ENCODE measurements around the gene SPTBN1.
"Not testable (repeated sequence)": the region's sequence is repeated elsewhere in the genome, so short reads cannot be mapped to it uniquely, and the experiment has no call there.

Gene SPTBN1

DNA sequence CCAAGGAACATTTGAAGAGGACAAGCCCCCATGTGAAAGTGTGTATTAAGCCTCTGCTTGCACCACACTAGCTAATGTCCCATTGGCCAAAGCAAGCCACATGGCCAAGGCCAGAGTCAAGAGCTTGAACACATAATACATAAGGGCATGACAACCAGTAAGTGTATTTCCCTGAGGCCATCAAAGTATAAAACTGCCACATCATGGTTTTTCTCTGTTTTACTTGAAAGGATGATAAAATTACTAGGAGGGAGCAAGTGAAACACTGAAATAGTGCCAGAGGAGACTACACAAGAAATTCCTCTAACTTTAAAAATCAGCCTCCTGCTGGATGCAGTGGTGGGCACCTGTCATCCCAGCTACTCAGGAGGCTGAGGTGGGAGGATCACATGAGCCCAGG, 236.4 kb downstream of the SPTBN1 start:
- Mint-ChIP-seq H3K36me3 (no peaks in the 10 kb centered on the region), H3K27me3 (peaks cover 6% of the 10 kb centered on the region), H3K4me1 (peaks cover 2% of the 10 kb centered on the region), H3K4me3 (no peak overlapping the region), H3K27ac (no peak overlapping the region), H3K9me3 (no peaks in the 10 kb centered on the region)

DNA sequence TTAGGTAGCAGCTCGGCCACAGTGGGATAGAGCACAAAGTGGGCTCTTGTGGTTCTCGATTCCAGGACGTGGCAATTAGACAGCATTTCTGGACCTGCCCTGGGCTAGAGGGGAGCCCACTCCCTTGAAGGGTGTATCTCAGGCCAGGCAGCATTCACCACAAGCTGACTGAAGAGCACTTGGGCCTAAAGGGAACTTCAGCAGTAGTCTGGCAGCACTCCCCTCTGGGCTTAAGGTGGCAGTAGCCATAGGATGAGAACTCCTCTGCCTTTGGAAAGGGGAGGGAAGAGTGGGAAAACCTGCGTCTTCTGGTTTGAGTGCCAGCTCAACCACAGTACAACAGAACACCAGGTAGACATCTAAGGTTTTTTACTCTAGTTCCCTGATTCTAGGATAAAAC, 239.3 kb downstream of the SPTBN1 start:
- Mint-ChIP-seq H3K27me3 (peaks cover 2% of the 10 kb centered on the region), H3K9me3 (no peaks in the 10 kb centered on the region), H3K36me3 (no peaks in the 10 kb centered on the region), H3K4me1 (no peaks in the 10 kb centered on the region), H3K4me3 (no peak overlapping the region), H3K27ac (no peak overlapping the region)

DNA sequence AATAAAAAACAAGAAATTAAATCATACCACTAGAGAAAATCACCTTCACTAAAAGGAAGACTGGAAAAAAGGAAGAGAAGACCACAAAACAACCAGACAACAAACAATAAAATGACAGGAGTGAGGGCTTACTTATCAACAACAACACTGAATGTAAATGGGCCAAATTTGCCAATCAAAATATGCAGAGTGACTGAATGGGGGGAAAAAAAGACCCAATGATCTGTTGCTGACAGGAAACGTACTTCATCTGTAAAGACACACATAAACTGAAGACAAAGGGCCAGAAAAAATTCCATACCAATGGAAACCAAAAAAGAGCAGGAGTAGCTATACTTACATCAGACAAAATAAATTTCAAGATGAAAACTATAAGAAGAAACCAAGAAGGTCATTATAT, 241.8 kb downstream of the SPTBN1 start:
- no peak overlapping the region for H3K27ac Mint-ChIP-seq

DNA sequence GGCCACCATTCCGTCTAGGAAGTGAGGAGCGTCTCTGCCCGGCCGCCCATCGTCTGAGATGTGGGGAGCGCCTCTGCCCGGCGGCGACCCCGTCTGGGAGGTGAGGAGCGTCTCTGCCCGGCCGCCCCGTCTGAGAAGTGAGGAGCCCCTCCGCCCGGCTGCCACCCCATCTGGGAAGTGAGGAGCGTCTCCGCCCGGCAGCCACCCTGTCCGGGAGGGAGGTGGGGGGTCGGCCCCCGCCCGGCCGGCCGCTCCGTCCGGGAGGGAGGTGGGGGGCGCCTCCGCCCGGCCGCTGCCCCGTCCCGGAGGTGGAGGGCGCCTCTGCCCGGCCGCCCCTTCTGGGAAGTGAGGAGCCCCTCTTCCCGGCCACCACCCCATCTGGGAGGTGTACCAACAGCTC, 242.8 kb downstream of the SPTBN1 start:
- H3K36me3 Mint-ChIP-seq, H3K27me3 Mint-ChIP-seq, H3K4me3 Mint-ChIP-seq, H3K27ac Mint-ChIP-seq, H3K9me3 Mint-ChIP-seq, H3K4me1 Mint-ChIP-seq: not testable (repeated sequence)

More for the DNA sequence above, 241.8 kb downstream of the SPTBN1 start:
- Mint-ChIP-seq H3K27me3 (peaks cover 2% of the 10 kb centered on the region), H3K9me3 (no peaks in the 10 kb centered on the region), H3K36me3 (no peaks in the 10 kb centered on the region), H3K4me3 (no peak overlapping the region), H3K4me1 (peaks cover 7% of the 10 kb centered on the region)

DNA sequence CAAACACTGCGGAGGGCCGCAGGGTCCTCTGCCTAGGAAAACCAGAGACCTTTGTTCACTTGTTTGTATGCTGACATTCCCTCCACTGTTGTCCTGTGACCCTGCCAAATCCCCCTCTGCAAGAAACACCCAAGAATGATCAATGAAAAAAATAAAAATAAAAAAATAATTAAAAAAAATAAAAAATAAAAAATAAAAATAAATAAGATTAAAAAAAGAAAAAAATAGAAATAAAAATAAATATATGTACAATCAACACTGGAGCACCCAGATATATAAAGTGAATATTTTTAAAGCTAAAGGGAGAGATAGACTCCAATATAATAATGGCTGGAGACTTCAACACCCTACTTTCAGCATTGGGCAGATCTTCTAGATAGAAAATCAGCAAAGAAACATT, 243.5 kb downstream of the SPTBN1 start:
- no peak overlapping the region for H3K27ac Mint-ChIP-seq
- no peak overlapping the region for H3K4me3 Mint-ChIP-seq
- H3K4me1 Mint-ChIP-seq: peaks cover 7% of the 10 kb centered on the region
- H3K27me3 Mint-ChIP-seq: peaks cover 2% of the 10 kb centered on the region
- no peaks in the 10 kb centered on the region for H3K9me3 Mint-ChIP-seq
- no peaks in the 10 kb centered on the region for H3K36me3 Mint-ChIP-seq

DNA sequence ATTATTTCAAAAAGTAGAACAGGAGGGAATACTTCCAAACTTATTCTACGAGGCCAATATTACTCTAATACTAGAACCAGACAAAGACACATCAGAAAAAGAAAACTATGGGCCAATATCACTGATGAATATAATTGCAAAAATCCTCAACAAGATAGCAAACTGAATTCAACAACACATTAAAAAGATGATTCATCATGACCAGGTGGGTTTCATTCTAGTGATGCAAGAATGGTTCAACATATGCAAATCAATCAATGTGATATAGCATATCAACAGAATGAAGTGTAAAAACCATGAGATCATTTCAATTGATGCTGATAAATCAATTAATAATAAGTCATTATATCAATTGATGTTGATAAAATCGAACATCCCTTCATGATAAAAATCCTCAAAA, 244.9 kb downstream of the SPTBN1 start:
- Mint-ChIP-seq H3K27ac (peak overlapping the region; percentile 63), H3K4me3 (no peak overlapping the region), H3K9me3 (no peaks in the 10 kb centered on the region), H3K36me3 (no peaks in the 10 kb centered on the region), H3K27me3 (peaks cover 2% of the 10 kb centered on the region), H3K4me1 (peaks cover 7% of the 10 kb centered on the region)

DNA sequence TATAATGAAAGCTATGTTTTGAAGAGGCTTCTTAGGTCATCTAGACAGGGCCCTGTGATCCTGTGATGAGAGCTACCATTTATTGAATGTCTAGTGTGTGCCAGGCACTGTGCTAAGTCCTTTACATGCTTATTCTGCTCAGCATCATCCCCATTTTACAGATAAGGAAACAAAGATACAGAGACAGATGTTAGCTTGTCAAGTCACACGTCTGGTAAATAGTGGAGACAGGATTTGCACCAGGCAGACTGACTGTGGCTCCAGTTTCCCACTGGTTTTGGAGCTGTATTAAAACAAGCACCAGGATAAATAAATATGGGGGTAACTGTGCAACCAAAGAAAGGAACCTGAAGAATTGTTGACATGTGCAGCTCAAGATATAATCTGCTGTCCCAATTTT, 248.1 kb downstream of the SPTBN1 start:
- Mint-ChIP-seq H3K9me3 (no peaks in the 10 kb centered on the region), H3K36me3 (no peaks in the 10 kb centered on the region), H3K4me1 (peaks cover 11% of the 10 kb centered on the region), H3K27ac (no peak overlapping the region), H3K27me3 (peaks cover 10% of the 10 kb centered on the region), H3K4me3 (no peak overlapping the region)

DNA sequence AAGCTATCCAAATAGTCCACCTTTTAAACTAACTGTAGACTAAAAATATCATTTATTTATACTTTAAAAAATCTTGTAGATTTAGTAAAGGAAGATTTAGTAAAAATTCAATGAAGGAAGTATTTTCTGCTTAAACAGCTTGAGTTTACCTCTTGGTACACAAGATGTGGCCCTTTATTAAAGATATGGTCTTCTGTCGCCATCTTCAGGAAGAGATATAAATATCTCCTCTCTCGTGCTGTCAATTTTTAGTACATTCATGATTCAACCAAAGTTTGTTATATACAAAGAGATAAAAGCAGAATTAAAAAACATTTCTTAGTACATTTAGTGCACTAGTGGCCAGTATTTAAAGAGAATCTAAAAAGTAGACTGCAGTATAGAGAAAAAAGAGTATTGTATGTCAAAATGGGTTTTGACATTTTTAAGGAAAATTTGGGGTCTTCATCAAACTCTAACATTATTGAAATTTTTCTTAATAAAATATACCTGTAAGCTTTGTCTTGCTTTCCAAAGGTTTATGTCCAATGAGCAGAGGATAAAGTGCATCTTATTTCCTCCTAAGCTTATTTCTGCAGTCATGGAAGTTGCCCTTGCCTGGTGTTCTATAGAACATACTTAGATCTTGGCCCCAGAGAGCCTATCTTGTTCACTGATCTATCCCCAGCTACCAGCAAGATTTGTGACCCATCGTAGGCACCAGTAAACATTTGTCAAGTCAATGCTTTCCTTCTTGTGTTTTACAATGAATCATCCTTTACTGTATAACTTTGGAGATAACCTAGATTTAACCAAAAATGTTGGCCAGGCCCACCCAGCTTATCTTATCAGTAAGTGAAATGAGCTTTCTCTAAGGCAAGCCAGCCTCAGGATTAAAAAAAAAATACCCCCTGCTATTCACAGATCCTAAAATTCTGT, 248.8 kb downstream of the SPTBN1 start:
- Mint-ChIP-seq H3K9me3 (no peaks in the 10 kb centered on the region), H3K27me3 (peaks cover 14% of the 10 kb centered on the region), H3K4me3 (no peak overlapping the region), H3K36me3 (no peaks in the 10 kb centered on the region), H3K4me1 (peaks cover 11% of the 10 kb centered on the region), H3K27ac (no peak overlapping the region)

DNA sequence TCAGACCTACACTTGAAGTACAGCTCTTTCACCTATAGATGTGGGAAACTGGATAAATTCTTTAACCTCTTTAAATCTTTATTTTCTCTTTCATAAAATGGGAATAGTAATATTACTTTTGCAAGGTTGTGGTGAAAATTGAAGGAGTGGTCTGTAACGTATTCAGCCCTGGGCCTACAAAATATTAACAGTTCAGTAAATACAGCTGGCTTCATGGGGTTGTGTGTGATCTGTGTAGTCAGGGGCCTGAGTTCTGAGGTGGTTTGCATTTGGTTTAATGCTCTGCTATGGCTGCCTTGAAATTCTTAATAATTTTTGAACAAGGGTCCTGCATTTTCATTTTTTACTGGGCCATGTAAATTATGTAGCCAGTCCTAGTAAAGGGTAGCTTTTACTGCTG, 250.5 kb downstream of the SPTBN1 start:
- Mint-ChIP-seq H3K4me1 (peaks cover 4% of the 10 kb centered on the region), H3K27me3 (peaks cover 18% of the 10 kb centered on the region), H3K4me3 (no peak overlapping the region), H3K36me3 (no peaks in the 10 kb centered on the region), H3K9me3 (no peaks in the 10 kb centered on the region), H3K27ac (no peak overlapping the region)

DNA sequence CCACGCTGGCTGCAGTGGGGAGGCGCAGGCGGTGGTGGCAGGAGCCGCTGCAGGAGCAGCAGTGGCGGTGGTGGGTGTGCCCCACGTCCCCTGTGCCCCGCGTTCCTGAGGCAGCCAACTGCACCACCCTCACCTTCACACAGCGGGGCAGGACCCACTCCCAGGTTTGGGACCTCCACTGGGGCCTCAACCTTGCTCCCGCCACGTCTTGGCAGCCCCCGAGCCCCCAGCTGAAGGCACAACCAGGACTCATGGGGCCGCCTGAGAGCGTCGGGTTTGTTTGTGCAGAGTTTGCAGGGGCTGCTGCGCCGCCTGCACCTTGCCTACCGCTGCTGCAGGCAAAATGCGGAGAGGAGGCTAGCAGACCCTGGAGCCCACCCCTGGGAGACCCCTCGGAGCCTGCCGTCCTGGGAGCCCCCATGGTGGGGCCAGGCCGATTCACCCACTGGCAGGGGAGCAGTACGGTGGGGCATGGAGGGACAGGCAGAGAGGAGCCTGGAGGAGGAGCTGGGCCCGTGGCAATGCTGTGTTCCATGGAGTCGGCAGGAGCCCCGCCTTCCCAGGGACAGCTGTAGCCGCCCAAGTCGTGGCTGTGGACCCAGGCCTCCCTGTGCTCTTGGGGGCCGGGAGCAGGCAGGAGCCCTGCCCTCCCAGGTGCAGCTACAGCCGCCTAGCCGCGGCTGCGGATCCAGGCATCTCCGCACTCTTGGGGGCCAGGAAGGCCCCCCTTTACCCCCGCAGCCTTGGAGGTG, 252.6 kb downstream of the SPTBN1 start:
- Mint-ChIP-seq H3K27ac (no peak overlapping the region), H3K36me3 (no peaks in the 10 kb centered on the region), H3K4me3 (peak overlapping the region; percentile 70), H3K27me3 (peaks cover 23% of the 10 kb centered on the region), H3K4me1 (peaks cover 4% of the 10 kb centered on the region), H3K9me3 (no peaks in the 10 kb centered on the region)

DNA sequence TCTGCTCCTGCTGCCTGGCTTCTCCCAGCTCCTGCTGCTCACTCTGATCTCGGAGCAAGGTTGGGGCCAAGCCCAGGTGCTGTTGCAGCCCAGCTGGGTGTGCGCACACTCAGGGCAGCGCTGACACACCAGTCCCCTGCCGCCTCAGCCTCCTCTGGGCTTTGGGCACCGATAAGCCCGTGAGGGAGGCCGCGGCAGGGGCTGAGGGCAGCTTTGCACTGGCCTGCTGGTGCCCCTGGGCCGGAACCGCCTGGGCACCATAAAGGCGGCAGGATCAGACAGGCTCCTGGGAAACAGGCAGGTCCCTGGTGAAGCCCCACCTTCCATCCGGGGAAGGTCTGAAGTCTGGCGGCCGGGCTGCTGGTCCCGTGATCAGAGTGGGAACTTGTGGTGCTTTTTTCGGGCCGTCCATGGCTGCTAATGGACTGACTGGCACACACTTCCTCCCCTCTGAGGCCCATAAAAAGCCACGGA, 253.2 kb downstream of the SPTBN1 start:
- Mint-ChIP-seq H3K4me3 (peak overlapping the region; percentile 70), H3K9me3 (no peaks in the 10 kb centered on the region), H3K4me1 (peaks cover 4% of the 10 kb centered on the region), H3K36me3 (no peaks in the 10 kb centered on the region), H3K27ac (no peak overlapping the region), H3K27me3 (peaks cover 23% of the 10 kb centered on the region)

DNA sequence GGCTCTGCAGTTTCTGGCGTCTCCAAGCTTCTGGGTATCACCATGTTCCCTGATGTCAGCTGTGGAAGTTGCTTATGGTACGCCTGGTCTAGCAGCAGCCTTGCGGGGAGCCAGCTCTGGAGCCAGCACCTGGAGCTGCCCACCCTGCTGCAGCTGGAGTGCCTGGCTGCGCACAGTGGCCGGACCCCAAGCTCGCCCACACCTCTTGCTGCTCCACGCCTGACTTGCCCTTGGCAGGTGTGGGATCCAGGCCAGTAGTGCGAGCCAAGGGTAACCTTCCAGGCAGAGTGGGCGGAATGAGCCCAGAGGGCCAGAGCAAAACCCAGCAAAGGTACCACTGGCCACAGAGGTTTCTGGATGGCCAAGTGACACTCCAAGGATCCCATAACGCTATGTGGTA, 254.1 kb downstream of the SPTBN1 start:
- H3K27ac Mint-ChIP-seq: no peak overlapping the region
- peak overlapping the region; percentile 58 for H3K4me3 Mint-ChIP-seq
- H3K36me3 Mint-ChIP-seq: no peaks in the 10 kb centered on the region
- H3K9me3 Mint-ChIP-seq: no peaks in the 10 kb centered on the region
- H3K27me3 Mint-ChIP-seq: peaks cover 23% of the 10 kb centered on the region
- H3K4me1 Mint-ChIP-seq: peaks cover 4% of the 10 kb centered on the region

DNA sequence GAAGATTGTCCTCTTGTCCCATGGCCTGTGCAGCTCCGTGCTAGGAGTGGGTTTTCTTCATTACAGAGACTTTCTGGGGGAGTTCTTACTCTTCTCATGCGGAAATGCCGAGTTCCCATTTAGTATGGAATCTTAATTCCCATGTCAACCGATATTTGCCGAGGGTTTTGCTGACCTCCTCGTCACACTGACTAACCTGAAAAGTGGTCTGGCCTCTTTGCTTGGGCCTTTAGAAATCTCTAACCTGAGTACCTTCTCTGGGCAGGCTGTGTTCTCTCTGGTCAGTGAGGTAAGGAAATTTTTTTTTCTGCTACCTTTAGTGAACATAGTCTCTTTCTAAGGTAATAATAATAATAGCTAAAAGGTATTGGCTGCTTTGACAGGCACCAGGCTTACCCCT, 256.4 kb downstream of the SPTBN1 start:
- Mint-ChIP-seq H3K36me3 (no peaks in the 10 kb centered on the region), H3K27ac (no peak overlapping the region), H3K9me3 (no peaks in the 10 kb centered on the region), H3K4me3 (no peak overlapping the region), H3K27me3 (peaks cover 23% of the 10 kb centered on the region), H3K4me1 (peaks cover 4% of the 10 kb centered on the region)

DNA sequence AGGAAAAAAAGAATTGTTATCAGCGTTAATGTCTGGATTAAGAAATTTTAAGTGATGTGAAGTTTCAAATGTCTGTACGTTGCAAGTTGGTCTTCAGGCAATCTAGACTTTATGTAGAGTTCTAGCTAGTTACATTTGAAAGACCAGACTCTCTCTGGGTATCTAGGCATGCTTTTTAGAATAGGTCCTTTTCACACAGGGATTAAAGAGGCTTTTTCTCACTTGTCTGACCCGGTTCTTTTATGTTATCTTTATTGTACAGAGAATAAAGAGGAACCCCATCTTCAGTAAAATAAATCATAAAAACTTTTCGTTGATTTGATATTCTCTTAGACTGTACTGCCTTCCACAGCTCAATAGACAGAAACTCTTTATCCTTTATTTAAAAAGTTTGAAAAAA, 258.9 kb downstream of the SPTBN1 start:
- Mint-ChIP-seq H3K36me3 (no peaks in the 10 kb centered on the region), H3K4me3 (no peak overlapping the region), H3K4me1 (no peaks in the 10 kb centered on the region), H3K9me3 (no peaks in the 10 kb centered on the region), H3K27ac (no peak overlapping the region), H3K27me3 (peaks cover 26% of the 10 kb centered on the region)

DNA sequence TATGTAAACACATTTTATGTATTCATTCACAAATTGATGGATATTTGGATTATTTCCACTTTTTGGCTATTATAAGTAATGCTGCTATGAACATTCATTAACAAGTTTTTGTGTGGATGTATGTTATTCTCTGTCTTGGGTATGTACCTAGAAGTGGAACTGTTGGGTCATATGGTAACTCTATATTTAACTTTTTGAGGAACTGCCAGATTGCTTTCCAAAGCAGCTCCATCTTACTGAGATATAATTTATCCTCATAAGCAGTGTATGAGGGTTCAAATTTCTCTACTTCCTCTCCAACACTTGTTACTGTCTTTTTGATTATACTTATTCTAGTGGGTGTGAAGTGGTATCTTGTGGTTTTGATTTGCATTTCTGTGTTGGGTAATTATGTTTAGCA, 260.2 kb downstream of the SPTBN1 start:
- no peak overlapping the region for H3K4me3 Mint-ChIP-seq
- peaks cover 21% of the 10 kb centered on the region for H3K27me3 Mint-ChIP-seq
- H3K4me1 Mint-ChIP-seq: no peaks in the 10 kb centered on the region
- no peaks in the 10 kb centered on the region for H3K36me3 Mint-ChIP-seq
- no peaks in the 10 kb centered on the region for H3K9me3 Mint-ChIP-seq
- H3K27ac Mint-ChIP-seq: no peak overlapping the region

DNA sequence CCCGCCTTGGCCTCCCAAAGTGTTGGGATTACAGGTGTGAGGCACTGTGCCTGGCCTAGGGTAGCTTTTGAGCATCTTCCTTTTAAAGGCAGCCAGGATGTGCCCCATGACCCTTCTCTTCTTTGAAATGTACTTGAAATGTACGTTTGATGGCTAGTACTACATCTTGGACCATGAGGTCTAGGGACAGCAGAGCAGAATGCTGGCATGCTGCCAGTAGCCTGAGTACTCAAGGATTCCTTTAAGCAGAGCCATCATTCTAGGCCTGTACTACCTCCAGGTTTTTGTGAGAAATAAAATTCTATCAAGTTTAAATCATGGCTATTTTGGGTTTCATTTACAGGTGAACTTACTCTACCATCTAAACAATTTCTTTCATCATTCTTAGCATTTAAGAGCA, 264.4 kb downstream of the SPTBN1 start:
- Mint-ChIP-seq H3K27me3 (peaks cover 24% of the 10 kb centered on the region), H3K27ac (no peak overlapping the region), H3K4me3 (no peak overlapping the region), H3K36me3 (no peaks in the 10 kb centered on the region), H3K4me1 (peaks cover 11% of the 10 kb centered on the region), H3K9me3 (no peaks in the 10 kb centered on the region)
